ENCODE measurements around the gene ITPKB. TPM values are rescaled to one million over a fixed set of nuclear protein-coding genes. Genes with fewer than 3 reads are reported as not detected.
"Not testable (repeated sequence)": the region's sequence is repeated elsewhere in the genome, so short reads cannot be mapped to it uniquely, and the experiment has no call there.

The ITPKB gene
- total RNA-seq, 2 donors from 2014 or later, result 37.5 to 51.3 TPM

DNA sequence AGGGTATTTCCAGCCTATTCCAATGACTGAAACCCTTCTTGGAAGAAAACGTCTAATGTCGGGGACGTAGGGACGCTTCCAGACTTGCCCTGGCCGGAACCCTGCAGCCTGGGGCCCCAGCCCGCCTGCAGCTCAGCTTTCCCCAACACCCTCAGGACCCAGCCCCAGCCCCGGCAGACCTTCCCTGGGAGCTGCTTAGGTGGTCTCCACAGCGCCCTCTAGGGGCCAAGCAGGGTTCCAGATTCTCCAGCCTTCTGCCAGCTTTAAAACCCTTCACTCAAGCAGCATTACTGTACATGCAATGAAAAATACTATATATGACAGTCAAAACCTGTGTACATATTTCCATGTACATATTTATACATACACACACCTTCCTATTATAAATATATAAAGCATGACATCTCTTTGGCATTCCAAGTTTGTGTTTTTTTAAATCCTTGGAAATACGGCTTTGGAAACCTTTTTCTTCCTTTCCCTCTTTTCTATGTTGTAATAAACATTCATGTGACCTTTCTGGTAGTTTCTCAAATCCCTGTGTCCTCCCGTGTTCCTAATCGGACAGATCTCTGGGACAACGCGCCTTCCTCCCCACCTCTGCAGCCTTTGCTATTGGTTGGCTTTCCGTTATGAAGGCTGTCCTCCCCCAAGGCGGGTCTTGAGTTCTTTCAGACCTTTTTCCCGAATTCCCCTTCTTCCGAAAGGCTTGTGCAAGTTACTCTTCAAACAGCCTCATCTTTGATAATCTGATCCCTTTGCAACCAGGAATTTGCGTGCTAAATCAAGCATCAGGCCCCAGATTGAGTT, 130.2 kb downstream of the ITPKB start:
- H3K27ac Mint-ChIP-seq, result no peak overlapping the region
- ATAC-seq (peak; percentile 79 to 82), DNase-seq (ENCODE audit: low spot score in 2 of 2) (peak in 1 of 2 donors; percentile 73)
- H3K9me3 Mint-ChIP-seq, result no peaks in the 10 kb centered on the region
- H3K36me3 Mint-ChIP-seq, result no peaks in the 10 kb centered on the region

- H3K36me3 Mint-ChIP-seq, result no peaks in the 10 kb centered on the region
- no peak for DNase-seq (ENCODE audit: low spot score in 2 of 2)
- ATAC-seq, result no peak
- no peak overlapping the region for H3K27ac Mint-ChIP-seq
- no peaks in the 10 kb centered on the region for H3K9me3 Mint-ChIP-seq
These were observed 131.3 kb downstream of the ITPKB start for GRCh38 chr1:226607821-226608220.

GRCh38 chr1:226607268-226607660, 131.8 kb downstream of the ITPKB start:
- H3K27ac Mint-ChIP-seq, result no peak overlapping the region
- DNase-seq (ENCODE audit: low spot score in 2 of 2), result no peak
- H3K36me3 Mint-ChIP-seq, result no peaks in the 10 kb centered on the region
- no peak for ATAC-seq
- H3K9me3 Mint-ChIP-seq, result no peaks in the 10 kb centered on the region

DNA sequence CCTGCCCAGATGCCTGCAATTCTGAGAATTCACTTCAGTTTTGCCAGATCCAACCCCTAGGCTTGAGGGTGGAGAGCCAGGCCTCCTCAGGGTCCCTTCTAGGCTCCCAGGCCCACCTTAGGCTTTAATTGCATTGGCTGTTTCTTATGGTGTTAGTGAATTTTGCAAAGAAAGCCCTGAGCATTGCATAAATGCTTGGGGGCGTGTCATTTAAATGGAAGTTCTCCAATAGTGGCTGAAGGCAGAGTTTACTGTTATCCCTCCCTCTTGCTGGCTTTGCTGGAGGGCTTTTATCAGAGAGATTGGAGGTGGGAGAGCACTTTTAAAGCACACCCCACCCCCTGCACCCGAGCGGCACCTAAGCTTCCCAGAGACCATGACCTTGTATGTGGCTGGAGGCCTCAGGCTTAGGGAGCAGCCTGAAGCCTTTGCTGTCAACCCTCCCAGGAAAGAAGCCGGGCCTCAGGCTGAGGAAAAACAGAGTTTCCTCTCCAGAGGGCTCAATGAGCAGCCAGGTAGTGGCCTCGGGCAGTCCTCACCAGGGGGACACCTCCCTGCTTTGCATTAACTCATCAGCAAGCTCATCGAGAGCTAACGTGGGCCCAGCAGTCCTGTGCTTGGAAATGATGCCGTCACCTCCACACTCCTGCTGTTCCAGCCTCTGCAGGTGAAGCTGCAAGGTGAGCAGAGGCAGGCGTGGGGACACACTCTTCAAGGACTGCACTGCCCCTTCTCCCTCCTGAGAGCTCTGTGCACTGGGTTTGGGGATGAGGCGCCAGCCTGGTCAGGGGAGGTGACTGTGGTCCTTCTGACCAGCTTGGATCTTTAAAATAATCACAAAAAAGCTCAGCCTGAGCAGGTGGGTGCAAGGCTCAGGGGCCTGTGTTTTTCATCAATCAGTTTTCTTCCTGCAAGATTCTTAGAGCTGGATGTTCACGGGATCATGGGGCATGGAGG, 132.5 kb downstream of the ITPKB start:
- no peak for ATAC-seq
- Mint-ChIP-seq H3K27ac (no peak overlapping the region), H3K36me3 (no peaks in the 10 kb centered on the region), H3K9me3 (no peaks in the 10 kb centered on the region)
- no peak for DNase-seq (ENCODE audit: low spot score in 2 of 2)

DNA sequence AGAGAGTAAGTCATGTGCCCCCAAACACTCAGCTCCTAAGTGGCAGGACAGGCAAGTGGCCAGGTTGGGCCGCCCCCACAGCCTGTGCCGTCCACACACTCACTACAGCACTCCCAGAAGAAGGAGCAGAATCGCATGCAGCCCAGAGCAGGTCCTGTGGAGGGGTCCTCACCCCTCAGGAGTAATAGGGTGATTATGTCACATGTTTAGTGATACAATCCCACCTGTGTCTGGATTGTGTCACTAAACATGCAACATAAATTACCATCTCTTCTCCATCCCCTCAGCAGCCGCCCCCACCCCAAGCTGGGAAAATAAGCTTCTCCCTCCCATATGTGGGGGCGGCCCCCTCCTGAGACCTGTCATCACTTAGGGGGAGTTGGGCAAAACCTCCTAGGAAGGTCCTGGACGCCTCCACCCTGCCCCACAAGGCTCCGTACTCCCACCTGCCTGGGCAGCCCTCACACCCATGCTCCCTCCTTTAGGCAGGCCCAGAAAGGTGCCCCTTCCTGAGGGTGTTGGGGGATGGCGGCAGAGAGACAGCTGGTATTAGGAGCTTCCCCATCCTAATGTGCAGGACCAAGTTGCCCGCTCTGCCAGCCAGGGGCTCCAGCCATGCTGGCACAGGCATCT, 133.6 kb downstream of the ITPKB start:
- no peak for ATAC-seq
- Mint-ChIP-seq H3K27ac (no peak overlapping the region), H3K9me3 (no peaks in the 10 kb centered on the region), H3K36me3 (no peaks in the 10 kb centered on the region)
- no peak for DNase-seq (ENCODE audit: low spot score in 2 of 2)

DNA sequence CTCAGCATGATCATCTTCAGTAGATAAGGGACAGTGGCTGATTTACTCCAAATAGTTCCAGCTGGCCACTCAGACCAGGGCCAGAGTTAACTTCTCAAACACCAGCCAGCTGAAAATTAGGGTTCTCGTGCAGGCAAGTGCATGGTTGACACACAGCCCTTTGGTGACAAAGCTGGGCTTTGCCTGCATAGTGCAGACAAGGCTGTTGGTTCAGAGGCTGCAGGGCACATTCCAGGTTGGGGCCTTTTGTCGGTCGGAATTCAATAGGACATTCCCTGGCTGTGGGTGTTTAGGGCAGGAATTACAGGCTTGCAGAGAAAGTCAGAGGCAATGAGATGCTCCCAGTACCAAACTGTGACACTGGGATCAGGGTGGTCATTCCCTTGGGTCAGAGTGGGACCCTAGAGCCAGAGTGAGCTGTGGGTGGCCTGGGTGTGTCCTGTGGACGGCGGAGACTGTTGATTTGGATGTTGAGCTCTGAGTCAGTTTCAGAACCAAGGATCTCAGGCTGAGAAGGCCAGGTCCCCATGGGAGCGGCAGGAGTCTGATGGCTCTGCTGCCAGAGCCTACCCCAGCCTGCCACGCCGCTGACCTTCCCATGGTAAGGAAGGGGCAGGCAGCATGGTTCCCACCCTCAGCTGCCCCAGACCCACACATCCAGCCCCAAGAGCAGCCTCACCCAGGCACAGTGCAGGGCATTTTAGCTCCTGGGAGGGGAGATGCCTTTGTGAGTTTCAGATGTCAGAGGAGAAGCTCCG, 134.3 kb downstream of the ITPKB start:
- Mint-ChIP-seq H3K36me3 (no peaks in the 10 kb centered on the region), H3K9me3 (no peaks in the 10 kb centered on the region), H3K27ac (no peak overlapping the region)
- DNase-seq (ENCODE audit: low spot score in 2 of 2), result no peak
- no peak for ATAC-seq

GRCh38 chr1:226603858-226604559, 135.1 kb downstream of the ITPKB start:
- Mint-ChIP-seq H3K27ac (no peak overlapping the region), H3K9me3 (no peaks in the 10 kb centered on the region), H3K36me3 (no peaks in the 10 kb centered on the region)
- DNase-seq (ENCODE audit: low spot score in 2 of 2) (no peak), ATAC-seq (no peak)

DNA sequence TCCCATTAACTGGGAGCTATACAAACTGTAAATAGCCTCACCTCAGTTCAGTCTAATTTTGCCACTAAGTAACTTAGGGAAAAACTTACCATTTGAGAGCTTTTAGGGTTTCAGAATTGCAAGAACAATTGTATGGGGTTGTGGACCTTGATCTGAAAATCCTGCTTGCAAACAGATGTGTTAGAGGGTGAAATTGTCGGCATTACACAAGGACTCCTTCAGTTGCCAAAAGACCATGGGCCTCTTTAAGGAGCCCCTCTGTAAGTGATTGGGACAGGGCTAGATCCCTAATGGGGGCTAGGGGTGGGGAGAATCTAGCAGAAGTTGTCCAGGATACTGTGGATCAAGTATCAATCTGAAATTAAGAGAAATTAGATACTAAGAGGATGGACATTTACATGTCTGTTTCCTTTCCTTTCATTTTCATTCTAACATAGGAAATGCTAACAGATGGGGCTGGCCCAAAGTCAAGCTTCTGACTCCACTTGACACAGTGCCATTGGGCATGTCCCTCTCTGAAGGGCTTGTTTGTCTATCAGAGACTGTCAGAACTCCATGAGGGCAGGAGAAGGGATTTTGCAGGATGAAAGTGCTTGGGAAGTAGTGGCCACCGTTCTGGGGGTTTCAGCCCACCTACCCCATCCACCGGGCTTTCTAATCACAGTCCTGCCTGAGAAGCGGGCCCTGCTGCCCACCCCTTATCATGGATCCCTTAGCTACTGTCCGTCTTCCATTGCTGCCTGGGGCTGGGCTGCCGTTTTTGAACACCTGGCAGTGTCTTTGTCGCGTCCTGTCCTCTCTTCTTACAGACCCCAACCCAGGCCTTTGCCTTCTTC, 135.8 kb downstream of the ITPKB start:
- DNase-seq (ENCODE audit: low spot score in 2 of 2), result no peak
- ATAC-seq, result no peak
- no peak overlapping the region for H3K27ac Mint-ChIP-seq
- no peaks in the 10 kb centered on the region for H3K36me3 Mint-ChIP-seq
- H3K9me3 Mint-ChIP-seq, result no peaks in the 10 kb centered on the region

- Mint-ChIP-seq H3K36me3 (no peaks in the 10 kb centered on the region), H3K9me3 (no peaks in the 10 kb centered on the region), H3K27ac (peak overlapping the region in 1 of 2 donors; percentile 22)
- ATAC-seq (no peak), DNase-seq (ENCODE audit: low spot score in 2 of 2) (no peak)
These were observed 136.7 kb downstream of the ITPKB start for GRCh38 chr1:226602186-226603021.

GRCh38 chr1:226601456-226601855, 137.6 kb downstream of the ITPKB start:
- H3K27ac Mint-ChIP-seq, result peak overlapping the region in 1 of 2 donors; percentile 24
- H3K9me3 Mint-ChIP-seq, result no peaks in the 10 kb centered on the region
- no peak for ATAC-seq
- DNase-seq (ENCODE audit: low spot score in 2 of 2), result no peak
- no peaks in the 10 kb centered on the region for H3K36me3 Mint-ChIP-seq

GRCh38 chr1:226600254-226600653, 138.8 kb downstream of the ITPKB start:
- DNase-seq (ENCODE audit: low spot score in 2 of 2), result no peak
- no peaks in the 10 kb centered on the region for H3K36me3 Mint-ChIP-seq
- peaks cover 0 to 4% of the 10 kb centered on the region in 2 donors for H3K9me3 Mint-ChIP-seq
- ATAC-seq, result no peak
- H3K27ac Mint-ChIP-seq, result no peak overlapping the region

GRCh38 chr1:226599636-226600238, 139.3 kb downstream of the ITPKB start:
- Mint-ChIP-seq H3K36me3 (no peaks in the 10 kb centered on the region), H3K27ac (no peak overlapping the region), H3K9me3 (peaks cover 0 to 4% of the 10 kb centered on the region in 2 donors)
- no peak for ATAC-seq
- no peak for DNase-seq (ENCODE audit: low spot score in 2 of 2)

DNA sequence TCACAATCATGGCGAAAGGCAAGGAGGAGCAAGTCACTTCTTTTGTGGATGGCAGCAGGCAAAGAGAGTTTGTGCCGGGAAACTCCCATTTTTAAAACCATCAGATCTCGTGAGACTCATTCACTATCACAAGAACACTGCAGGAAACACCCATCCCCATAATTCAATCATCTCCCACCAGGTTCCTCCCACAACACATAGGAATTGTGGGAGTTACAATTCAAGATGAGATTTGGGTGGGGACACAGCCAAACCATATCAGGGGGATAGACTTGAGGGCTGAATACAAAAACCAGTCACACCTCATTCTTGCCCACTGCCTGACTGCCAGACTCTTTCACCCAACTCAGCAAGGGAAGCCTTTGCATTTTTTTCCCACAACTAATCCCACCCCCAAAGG, 140.1 kb downstream of the ITPKB start:
- not testable (repeated sequence) for DNase-seq (ENCODE audit: low spot score in 2 of 2)

DNA sequence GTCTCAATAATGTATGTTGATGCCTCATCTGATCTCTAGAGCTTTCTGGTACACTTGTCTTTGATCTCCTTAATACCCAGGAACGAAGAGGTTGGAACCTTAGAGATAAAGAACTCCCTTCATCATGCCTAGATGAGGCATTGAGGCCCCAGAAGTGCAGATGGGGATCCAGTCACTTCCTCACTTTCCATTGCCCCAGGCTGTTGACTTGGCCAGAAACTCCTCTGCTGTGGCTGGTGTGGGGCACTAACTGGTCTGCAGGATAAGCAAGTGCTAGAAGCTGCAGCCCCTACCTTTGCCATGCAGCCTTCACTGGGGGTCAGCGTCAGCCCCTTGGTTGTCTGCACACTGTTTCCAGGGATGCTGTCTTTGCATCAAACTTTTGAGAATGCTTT, 140.6 kb downstream of the ITPKB start:
- H3K36me3 Mint-ChIP-seq, result no peaks in the 10 kb centered on the region
- no peak overlapping the region for H3K27ac Mint-ChIP-seq
- ATAC-seq (no peak), DNase-seq (ENCODE audit: low spot score in 2 of 2) (no peak)
- peaks cover 0 to 4% of the 10 kb centered on the region in 2 donors for H3K9me3 Mint-ChIP-seq

More for the DNA sequence above, 140.1 kb downstream of the ITPKB start:
- H3K27ac Mint-ChIP-seq, H3K9me3 Mint-ChIP-seq, H3K36me3 Mint-ChIP-seq, ATAC-seq: not testable (repeated sequence)

Measured in activated naive CD4-positive, alpha-beta T cell treated with anti-CD3 and anti-CD28 coated beads, Interleukin-2, amount 50 U/mL, for 72 hours (primary cell).